Dermis blood vessel endothelial cell (primary cell): Measurements from ENCODE around the gene GIPC1. TPM values are rescaled to one million over a fixed set of nuclear protein-coding genes. Genes with fewer than 3 reads are reported as not detected.
"Not testable (repeated sequence)": the region's sequence is repeated elsewhere in the genome, so short reads cannot be mapped to it uniquely, and the experiment has no call there.

ENCODE experiments used
- DNase-seq: peaks from one replicate; pipeline ENCODE4 v3.0.0; 2010
- total RNA-seq: library from RNA; depleted of rRNA; stranded (reverse); fragments of >200 nt; gene quantifications from 2 replicates; pipeline ENCODE4 v1.2.3, GENCODE V29; 2014

Gene GIPC1
- total RNA-seq, 1 donor from 2014 or later, result 182 TPM

- DNase-seq, result no peak
Observed at GRCh38 chr19:14470031-14470876, 25.7 kb downstream of the GIPC1 start.

- no peak for DNase-seq
Observed at GRCh38 chr19:14467816-14468215, 28.1 kb downstream of the GIPC1 start.

DNA sequence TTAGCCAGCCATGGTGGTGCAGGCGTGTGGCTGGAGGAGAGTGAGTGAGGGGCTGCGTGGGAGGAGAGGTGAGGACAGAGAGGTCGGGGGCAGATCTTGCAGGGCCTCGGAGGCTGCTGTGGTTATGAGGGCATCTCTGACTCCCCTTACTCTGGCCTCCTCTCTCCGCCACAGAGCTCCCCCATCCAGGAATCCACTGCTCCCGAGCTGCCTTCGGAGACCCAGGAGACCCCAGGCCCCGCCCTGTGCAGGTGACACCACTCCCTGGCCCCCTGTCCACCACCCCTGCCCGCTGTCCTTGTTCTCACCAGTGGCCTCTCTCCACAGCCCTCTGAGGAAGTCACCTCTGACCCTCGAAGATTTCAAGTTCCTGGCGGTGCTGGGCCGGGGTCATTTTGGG lies 28.5 kb downstream of the GIPC1 start:
- no peak for DNase-seq

DNA sequence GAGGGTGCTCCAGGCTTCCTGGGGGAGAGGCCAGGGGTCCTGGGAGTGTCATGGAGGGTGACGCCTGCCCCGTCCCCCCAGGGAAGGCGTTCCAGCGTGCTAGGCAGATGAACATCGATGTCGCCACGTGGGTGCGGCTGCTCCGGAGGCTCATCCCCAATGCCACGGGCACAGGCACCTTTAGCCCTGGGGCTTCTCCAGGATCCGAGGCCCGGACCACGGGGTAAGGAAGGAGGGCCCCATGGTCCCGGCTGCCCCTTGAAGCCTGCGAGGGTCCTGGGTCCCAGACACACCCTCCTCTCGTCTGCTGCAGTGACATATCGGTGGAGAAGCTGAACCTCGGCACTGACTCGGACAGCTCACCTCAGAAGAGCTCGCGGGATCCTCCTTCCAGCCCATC lies 32.2 kb downstream of the GIPC1 start:
- DNase-seq, result no peak

GRCh38 chr19:14462401-14462800 lies 33.5 kb downstream of the GIPC1 start:
- not testable (repeated sequence) for DNase-seq

DNA sequence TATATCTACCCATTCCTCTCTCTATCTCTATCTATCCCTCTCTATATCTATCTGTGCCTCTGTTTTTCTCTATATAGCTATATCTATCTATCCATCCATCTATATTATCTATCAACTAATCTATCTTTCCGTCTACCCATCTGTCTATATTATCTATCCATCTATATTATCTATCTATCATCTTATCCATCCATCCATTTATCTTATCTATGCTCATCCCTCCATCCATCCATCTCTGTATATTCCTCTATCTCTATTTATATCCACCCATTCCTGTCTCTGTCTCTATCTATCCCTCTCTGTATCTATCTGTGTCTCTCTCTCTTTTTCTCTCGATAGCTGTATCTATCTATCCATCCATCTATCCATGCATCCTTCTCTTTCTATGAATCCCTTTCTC lies 35.0 kb downstream of the GIPC1 start:
- DNase-seq, result no peak

- DNase-seq, result no peak
Observed at GRCh38 chr19:14459703-14460102, 36.2 kb downstream of the GIPC1 start.

- not testable (repeated sequence) for DNase-seq
Observed at GRCh38 chr19:14452303-14452702, 43.6 kb downstream of the GIPC1 start.

DNA sequence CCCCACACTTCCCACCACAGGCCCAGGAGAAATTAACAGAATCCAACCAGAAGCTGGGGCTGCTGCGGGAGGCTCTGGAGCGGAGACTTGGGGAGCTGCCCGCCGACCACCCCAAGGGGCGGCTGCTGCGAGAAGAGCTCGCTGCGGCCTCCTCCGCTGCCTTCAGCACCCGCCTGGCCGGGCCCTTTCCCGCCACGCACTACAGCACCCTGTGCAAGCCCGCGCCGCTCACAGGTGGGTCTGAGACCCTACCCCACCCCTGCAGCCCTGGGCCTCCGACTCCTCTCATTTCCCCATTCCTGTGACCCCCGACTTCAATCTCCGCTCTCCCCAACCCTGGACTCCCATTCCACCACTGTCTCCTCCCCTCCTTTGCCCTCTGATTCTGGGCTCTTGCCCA lies 45.1 kb downstream of the GIPC1 start:
- DNase-seq, result no peak

DNA sequence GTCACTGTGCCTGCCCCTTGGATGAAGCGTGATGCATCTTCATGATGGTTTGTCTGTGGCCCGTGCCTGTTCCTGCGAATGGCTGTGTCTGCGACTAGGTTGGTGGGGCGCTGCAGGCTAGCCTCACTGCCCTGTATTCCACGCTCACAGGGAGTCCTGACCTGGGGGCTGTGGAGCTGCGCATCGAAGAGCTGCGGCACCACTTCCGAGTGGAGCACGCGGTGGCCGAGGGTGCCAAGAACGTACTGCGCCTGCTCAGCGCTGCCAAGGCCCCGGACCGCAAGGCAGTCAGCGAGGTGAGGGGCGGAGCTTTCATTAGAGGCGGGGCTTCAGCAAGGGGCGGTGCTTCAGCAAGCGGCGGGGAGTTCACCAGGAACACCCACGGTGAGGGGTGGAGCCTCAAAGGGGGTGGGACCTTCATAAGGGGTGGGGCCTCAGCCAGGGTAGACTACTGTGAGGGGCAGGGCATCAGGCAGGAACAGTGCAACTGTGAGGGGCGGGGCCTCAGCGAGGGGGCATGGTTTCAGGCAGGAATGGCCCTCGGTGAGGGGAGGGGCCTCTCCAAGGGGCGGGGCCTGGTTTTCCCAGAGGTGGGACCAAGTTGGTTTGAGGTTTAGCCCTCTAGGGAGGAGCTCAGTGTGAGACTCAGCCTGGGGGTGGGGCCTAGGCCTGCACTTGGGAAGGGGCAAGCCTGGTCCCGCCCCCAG lies 45.6 kb downstream of the GIPC1 start:
- peak; percentile 63 for DNase-seq

GRCh38 chr19:14449321-14449720 lies 46.6 kb downstream of the GIPC1 start:
- no peak for DNase-seq

DNA sequence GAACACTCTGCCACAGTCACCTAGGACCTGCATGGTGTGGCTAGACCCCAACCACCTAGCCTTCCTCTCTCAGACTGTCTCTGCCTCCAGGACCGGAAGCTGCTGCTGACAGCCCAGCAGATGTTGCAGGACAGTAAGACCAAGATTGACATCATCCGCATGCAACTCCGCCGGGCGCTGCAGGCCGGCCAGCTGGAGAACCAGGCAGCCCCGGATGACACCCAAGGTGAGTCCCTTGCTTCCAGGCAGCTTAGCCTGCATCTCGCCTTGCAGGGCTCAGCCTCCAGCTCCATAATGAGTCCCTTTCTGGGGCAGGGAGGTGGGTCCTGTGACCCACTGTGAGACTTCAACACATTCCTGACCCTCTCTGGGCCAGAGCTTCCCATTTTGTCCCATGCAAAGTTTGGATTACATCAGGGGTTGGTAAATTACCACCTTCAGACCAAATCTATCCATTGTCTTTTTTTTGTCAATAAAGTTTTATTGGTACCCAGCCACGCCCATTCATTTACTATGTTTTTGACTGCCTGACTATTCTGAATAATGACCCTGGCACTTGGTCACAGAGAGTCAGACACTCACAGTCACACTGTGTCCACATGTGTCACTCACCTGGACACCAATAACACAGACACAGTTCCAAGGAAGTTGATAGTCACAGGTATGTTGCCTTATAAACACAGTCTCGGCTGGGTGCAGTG lies 49.4 kb downstream of the GIPC1 start:
- no peak for DNase-seq

- DNase-seq, result no peak
Observed at GRCh38 chr19:14443632-14444216, 52.2 kb downstream of the GIPC1 start.

- DNase-seq, result no peak
Observed at GRCh38 chr19:14442891-14443631, 52.9 kb downstream of the GIPC1 start.

GRCh38 chr19:14441041-14441938 lies 54.6 kb downstream of the GIPC1 start:
- DNase-seq, result no peak

GRCh38 chr19:14440049-14440448 lies 55.9 kb downstream of the GIPC1 start:
- DNase-seq, result peak; percentile 44

- peak; percentile 19 for DNase-seq
Observed at GRCh38 chr19:14439014-14439413, 56.9 kb downstream of the GIPC1 start.

GRCh38 chr19:14437578-14438140 lies 58.3 kb downstream of the GIPC1 start:
- no peak for DNase-seq

- DNase-seq, result no peak
Observed at GRCh38 chr19:14435320-14436050, 60.4 kb downstream of the GIPC1 start.
